Mucosa of stomach (tissue), 1 donor: ENCODE results near the gene ARHGEF37.
"Not testable (repeated sequence)": the region's sequence is repeated elsewhere in the genome, so short reads cannot be mapped to it uniquely, and the experiment has no call there.

Experiments
- H3K27me3 ChIP-seq: one replicate; pipeline ENCODE4 v1.7.0; 2013; ENCODE audit warnings: mild to moderate bottlenecking, low read length; ENCODE audit not compliant: control insufficient read depth, insufficient read depth
- H3K36me3 ChIP-seq: one replicate; pipeline ENCODE4 v1.7.0; 2013; ENCODE audit warnings: low read length; ENCODE audit not compliant: control insufficient read depth, insufficient read depth
- H3K4me1 ChIP-seq: one replicate; pipeline ENCODE4 v1.7.0; 2013; ENCODE audit warnings: mild to moderate bottlenecking, low read length; ENCODE audit not compliant: control insufficient read depth, insufficient read depth
- H3K4me3 ChIP-seq: one replicate; pipeline ENCODE4 v1.7.0; 2013; ENCODE audit warnings: low read length
- H3K9ac ChIP-seq: one replicate; pipeline ENCODE4 v1.7.0; 2013; ENCODE audit warnings: mild to moderate bottlenecking, low read length, moderate library complexity
- H3K9me3 ChIP-seq: one replicate; pipeline ENCODE4 v1.7.0; 2013; ENCODE audit warnings: mild to moderate bottlenecking, low read length, moderate library complexity; ENCODE audit not compliant: control insufficient read depth
- donor health status: Pancreatic carcinoma.

The ARHGEF37 gene

GRCh38 chr5:149594206-149594895 lies 13.1 kb downstream of the ARHGEF37 start:
- Histone ChIP-seq H3K9ac (no peak overlapping the region), H3K36me3 (no peaks in the 10 kb centered on the region), H3K27me3 (no peaks in the 10 kb centered on the region), H3K4me3 (no peak overlapping the region), H3K4me1 (peaks cover 12% of the 10 kb centered on the region), H3K9me3 (no peaks in the 10 kb centered on the region)

GRCh38 chr5:149595105-149595504 lies 13.8 kb downstream of the ARHGEF37 start:
- not testable (repeated sequence) for H3K9ac ChIP-seq, H3K4me3 ChIP-seq, H3K36me3 ChIP-seq, H3K27me3 ChIP-seq, H3K9me3 ChIP-seq
- peaks cover 12% of the 10 kb centered on the region for H3K4me1 ChIP-seq

- Histone ChIP-seq H3K36me3 (no peaks in the 10 kb centered on the region), H3K9ac (no peak overlapping the region), H3K9me3 (no peaks in the 10 kb centered on the region), H3K4me1 (peaks cover 5% of the 10 kb centered on the region), H3K4me3 (no peak overlapping the region), H3K27me3 (no peaks in the 10 kb centered on the region)
Observed at GRCh38 chr5:149596712-149597111, 15.4 kb downstream of the ARHGEF37 start.

- Histone ChIP-seq H3K4me3 (no peak overlapping the region), H3K9ac (no peak overlapping the region), H3K4me1 (peaks cover 5% of the 10 kb centered on the region), H3K36me3 (no peaks in the 10 kb centered on the region), H3K9me3 (no peaks in the 10 kb centered on the region), H3K27me3 (no peaks in the 10 kb centered on the region)
Observed at GRCh38 chr5:149597618-149598017, 16.3 kb downstream of the ARHGEF37 start.

- H3K4me1 ChIP-seq, H3K4me3 ChIP-seq, H3K9ac ChIP-seq, H3K36me3 ChIP-seq, H3K27me3 ChIP-seq, H3K9me3 ChIP-seq: not testable (repeated sequence)
Observed at GRCh38 chr5:149598234-149598633, 16.9 kb downstream of the ARHGEF37 start.

GRCh38 chr5:149598966-149599365 lies 17.7 kb downstream of the ARHGEF37 start:
- Histone ChIP-seq H3K27me3 (no peaks in the 10 kb centered on the region), H3K36me3 (no peaks in the 10 kb centered on the region), H3K4me3 (no peak overlapping the region), H3K9me3 (no peaks in the 10 kb centered on the region), H3K9ac (no peak overlapping the region), H3K4me1 (peaks cover 12% of the 10 kb centered on the region)

GRCh38 chr5:149599375-149599774 lies 18.1 kb downstream of the ARHGEF37 start:
- Histone ChIP-seq H3K4me3 (no peak overlapping the region), H3K36me3 (no peaks in the 10 kb centered on the region), H3K9me3 (no peaks in the 10 kb centered on the region), H3K9ac (no peak overlapping the region), H3K27me3 (no peaks in the 10 kb centered on the region), H3K4me1 (peaks cover 14% of the 10 kb centered on the region)

- Histone ChIP-seq H3K36me3 (no peaks in the 10 kb centered on the region), H3K4me1 (peaks cover 21% of the 10 kb centered on the region), H3K9me3 (no peaks in the 10 kb centered on the region), H3K9ac (no peak overlapping the region), H3K4me3 (no peak overlapping the region), H3K27me3 (no peaks in the 10 kb centered on the region)
Observed at GRCh38 chr5:149600932-149601331, 19.6 kb downstream of the ARHGEF37 start.

GRCh38 chr5:149603210-149603609 lies 21.9 kb downstream of the ARHGEF37 start:
- Histone ChIP-seq H3K4me1 (peaks cover 29% of the 10 kb centered on the region), H3K27me3 (no peaks in the 10 kb centered on the region), H3K4me3 (no peak overlapping the region), H3K9me3 (no peaks in the 10 kb centered on the region), H3K36me3 (no peaks in the 10 kb centered on the region), H3K9ac (no peak overlapping the region)

GRCh38 chr5:149603920-149604319 lies 22.6 kb downstream of the ARHGEF37 start:
- H3K9me3 ChIP-seq: no peaks in the 10 kb centered on the region
- no peaks in the 10 kb centered on the region for H3K36me3 ChIP-seq
- H3K9ac ChIP-seq: no peak overlapping the region
- H3K27me3 ChIP-seq: no peaks in the 10 kb centered on the region
- H3K4me1 ChIP-seq: peaks cover 34% of the 10 kb centered on the region
- H3K4me3 ChIP-seq: no peak overlapping the region

- Histone ChIP-seq H3K4me1 (peaks cover 36% of the 10 kb centered on the region), H3K9ac (no peak overlapping the region), H3K4me3 (no peak overlapping the region), H3K36me3 (peaks cover under 1% of the 10 kb centered on the region), H3K27me3 (no peaks in the 10 kb centered on the region), H3K9me3 (no peaks in the 10 kb centered on the region)
Observed at GRCh38 chr5:149604321-149604720, 23.0 kb downstream of the ARHGEF37 start.

- Histone ChIP-seq H3K4me3 (no peak overlapping the region), H3K9ac (no peak overlapping the region), H3K27me3 (no peaks in the 10 kb centered on the region), H3K9me3 (no peaks in the 10 kb centered on the region), H3K36me3 (peaks cover 9% of the 10 kb centered on the region), H3K4me1 (peaks cover 36% of the 10 kb centered on the region)
Observed at GRCh38 chr5:149605354-149605997, 24.2 kb downstream of the ARHGEF37 start.
